ENCODE measurements around the gene HMCN2.
A peak's percentile ranks its signal among the peaks of the same experiment; 100 is the strongest.

Gene HMCN2

DNA sequence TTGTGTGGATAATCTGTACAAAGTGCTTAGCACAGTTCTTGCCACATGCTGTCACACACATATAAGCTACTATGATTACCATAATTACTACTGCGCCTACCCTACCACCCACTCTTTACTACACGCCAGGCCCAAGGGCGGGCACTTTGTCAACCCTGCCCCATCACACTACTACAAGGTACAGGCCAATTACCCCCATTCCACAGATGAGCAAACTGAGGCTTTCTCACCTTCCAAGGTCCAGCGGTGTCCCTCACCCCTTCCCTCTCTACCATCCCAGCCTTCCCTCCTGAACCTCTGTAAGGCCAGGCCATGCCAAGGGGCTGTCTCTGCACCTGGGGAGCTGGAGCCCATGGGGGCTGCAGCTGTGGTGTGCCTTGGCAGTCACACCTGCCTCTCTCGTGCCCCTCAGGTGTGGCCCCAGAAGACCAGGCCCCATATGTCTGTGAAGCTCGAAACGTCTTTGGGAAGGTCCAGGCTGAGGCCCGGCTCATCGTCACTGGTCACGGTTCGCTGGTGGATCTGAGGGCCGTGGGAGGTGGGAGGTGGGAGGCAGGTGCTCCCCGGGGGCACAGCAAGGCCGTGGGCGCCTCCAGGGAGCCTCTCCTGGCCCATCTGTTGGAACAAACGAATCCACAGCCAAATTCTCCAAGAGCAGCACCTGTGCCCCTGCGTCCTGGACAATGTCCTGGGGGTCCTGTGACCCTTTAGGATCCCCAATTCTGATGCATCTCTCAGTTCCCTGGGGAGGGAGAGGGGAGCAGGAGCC is 54.6 kb downstream of the HMCN2 start:
- H3K4me3 ChIP-seq (ENCODE audit: low read depth, low read length) = no peak overlapping the region
- DNase-seq (ENCODE audit: low read depth, low spot score) = no peak
- in situ Hi-C loops (cut with HindIII; ENCODE audit: low sequenced_read_pairs) = no loop called here
- TF ChIP-seq, protein P1, sequence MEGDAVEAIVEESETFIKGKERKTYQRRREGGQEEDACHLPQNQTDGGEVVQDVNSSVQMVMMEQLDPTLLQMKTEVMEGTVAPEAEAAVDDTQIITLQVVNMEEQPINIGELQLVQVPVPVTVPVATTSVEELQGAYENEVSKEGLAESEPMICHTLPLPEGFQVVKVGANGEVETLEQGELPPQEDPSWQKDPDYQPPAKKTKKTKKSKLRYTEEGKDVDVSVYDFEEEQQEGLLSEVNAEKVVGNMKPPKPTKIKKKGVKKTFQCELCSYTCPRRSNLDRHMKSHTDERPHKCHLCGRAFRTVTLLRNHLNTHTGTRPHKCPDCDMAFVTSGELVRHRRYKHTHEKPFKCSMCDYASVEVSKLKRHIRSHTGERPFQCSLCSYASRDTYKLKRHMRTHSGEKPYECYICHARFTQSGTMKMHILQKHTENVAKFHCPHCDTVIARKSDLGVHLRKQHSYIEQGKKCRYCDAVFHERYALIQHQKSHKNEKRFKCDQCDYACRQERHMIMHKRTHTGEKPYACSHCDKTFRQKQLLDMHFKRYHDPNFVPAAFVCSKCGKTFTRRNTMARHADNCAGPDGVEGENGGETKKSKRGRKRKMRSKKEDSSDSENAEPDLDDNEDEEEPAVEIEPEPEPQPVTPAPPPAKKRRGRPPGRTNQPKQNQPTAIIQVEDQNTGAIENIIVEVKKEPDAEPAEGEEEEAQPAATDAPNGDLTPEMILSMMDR (IDR thresholded peaks at IDR 0.05; ENCODE audit: low read depth, low read length) = no peak

DNA sequence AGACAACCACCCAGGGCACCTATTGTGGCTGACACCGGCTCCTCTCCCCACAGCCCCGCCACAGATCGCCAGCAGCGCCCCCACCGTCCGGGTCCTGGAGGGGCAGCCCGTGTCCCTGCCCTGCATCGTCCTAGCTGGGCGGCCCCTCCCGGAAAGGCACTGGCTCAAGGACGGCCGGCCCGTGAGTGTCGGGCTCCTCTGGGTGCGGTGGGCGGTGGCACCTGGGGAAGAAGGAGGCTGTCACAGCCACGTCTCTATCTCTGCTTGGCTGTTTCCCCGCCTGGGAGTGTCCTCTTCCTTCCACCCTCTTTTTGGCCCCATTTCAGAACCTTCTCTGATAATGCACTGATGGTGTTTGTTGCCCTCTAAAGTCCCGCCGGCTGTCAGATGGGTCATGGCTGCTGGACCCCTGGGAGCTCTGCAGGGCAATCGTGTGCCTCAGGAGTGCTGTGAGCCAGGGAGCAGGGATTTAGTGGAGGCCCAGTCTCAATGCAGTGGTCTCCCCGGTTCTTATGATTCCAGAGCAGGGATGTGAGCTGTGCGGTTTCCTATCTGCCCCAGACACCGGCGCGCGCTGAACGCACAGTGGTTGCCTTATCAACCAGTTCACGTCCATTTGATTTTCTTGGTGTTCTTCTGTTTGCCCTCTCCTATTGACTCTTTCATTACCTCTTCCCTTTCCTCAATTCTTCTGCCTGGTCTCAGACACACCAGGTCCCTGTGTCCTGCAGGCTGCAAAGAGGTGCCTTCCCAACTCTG is 55.3 kb downstream of the HMCN2 start:
- DNase-seq (ENCODE audit: low read depth, low spot score) = no peak
- in situ Hi-C loops (cut with HindIII; ENCODE audit: low sequenced_read_pairs) = no loop called here
- TF ChIP-seq, protein P1 (IDR thresholded peaks at IDR 0.05; ENCODE audit: low read depth, low read length) = peak; percentile 13
- H3K4me3 ChIP-seq (ENCODE audit: low read depth, low read length) = no peak overlapping the region

DNA sequence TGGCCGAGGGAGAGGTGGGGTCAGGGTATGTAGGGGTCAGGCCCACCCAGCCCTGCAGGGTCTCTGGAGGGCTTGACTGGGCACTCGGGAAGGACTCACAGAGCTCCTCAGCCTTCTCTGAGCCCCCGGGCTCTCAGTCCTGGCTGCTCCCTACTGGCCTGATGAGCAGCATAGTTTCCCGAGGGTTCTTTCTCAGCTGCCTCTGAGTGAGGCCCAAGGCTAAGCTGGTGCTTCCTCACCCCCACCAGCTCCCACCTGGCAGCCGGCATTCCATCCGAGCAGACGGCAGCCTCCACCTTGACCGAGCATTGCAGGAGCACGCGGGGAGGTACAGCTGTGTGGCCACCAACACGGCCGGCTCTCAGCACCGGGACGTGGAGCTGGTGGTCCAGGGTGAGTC is 56.0 kb downstream of the HMCN2 start:
- DNase-seq (ENCODE audit: low read depth, low spot score) = no peak
- TF ChIP-seq, protein P1 (IDR thresholded peaks at IDR 0.05; ENCODE audit: low read depth, low read length) = no peak
- in situ Hi-C loops (cut with HindIII; ENCODE audit: low sequenced_read_pairs) = no loop called here
- H3K4me3 ChIP-seq (ENCODE audit: low read depth, low read length) = no peak overlapping the region

DNA sequence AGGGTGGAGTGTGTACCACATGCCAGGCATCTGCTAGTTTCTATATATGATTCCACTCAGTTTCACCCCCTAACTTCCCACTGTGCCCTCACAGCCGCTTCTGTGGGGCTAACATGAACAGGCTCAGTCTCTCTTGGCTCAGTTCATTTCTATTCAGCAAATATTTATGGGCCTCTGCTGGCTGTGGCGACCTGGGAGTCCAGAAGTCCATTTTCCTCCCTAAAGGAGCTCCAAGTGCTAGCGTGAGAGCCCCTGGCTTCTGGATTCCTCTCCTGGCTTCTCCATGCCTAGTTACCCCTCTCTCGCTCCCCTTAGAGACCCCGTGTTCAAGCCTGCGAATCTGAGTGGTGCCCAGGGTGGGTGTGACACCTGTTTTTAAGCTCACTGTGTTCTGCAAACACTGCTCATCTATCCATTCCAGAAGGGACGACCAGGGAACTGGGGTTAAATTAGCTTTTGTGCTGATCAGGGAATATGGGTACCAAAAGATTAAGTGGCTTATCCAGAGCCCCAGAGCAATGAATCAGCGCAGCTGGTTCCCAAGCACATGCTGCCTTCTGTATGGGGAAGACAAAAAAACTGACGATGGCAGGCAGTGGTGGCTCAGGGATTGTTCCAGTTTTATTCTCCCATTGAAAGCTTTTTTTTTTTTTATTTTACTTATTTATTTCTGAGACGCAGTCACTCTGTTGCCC is 57.6 kb downstream of the HMCN2 start:
- in situ Hi-C loops (cut with HindIII; ENCODE audit: low sequenced_read_pairs) = no loop called here
- H3K4me3 ChIP-seq (ENCODE audit: low read depth, low read length) = no peak overlapping the region

DNA sequence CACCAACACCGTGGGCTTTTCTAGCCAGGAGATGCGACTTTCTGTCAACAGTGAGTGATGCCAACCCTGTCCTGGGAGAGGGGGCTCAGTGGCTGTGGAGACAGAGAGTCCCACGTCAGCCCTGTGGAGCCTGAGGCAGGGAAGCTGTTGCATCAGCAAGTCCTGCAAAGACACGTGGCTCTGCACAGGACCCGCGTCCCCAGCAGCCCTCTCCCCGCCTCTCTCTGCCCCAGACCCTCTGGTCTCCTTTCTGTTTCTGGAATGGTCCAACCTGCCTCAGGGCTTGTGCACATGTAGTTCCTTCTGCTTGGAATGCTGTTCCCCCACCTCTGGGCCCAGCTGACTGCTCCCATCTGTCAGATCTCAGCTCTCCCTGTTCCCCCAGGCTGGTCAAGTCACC is 60.4 kb downstream of the HMCN2 start:
- H3K4me3 ChIP-seq (ENCODE audit: low read depth, low read length) = no peak overlapping the region
- TF ChIP-seq, protein P1 (IDR thresholded peaks at IDR 0.05; ENCODE audit: low read depth, low read length) = no peak
- no peak for DNase-seq (ENCODE audit: low read depth, low spot score)
- in situ Hi-C loops (cut with HindIII; ENCODE audit: low sequenced_read_pairs) = no loop called here

More for the DNA sequence above, 57.6 kb downstream of the HMCN2 start:
- TF ChIP-seq, protein P1 (IDR thresholded peaks at IDR 0.05; ENCODE audit: low read depth, low read length) = no peak
- no peak for DNase-seq (ENCODE audit: low read depth, low spot score)

DNA sequence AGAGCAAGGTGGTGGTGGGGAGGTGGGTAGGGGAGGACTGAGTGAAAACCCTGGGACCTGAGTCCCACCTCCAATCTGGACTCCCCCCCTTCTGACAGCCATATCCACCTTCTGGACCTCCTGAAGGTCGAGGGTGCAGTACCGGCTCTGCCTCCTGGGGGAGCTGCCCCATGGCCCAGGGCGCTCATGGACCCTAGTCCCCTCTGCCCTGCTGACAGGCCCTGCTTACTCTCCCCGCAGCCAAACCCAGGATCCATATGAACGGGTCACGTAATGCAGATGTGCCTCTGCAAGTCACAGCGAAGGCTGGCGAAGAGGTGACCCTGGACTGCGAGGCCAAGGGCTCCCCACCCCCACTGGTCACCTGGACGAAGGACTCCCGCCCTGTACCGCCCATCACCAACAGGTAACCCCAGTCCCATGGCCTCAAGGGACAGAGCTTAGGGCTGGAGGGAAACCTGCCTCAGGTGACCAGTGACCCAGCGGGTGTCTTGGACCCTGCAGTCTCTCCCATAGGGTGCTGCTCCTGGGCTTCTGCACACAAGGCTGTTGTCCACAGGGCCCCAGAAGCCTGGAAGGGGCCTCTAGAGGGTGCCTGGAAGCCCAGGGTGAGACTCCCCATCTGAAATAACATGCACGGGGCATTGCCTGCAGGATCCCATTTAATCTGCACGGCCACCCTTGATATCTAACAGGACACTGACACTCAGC is 61.7 kb downstream of the HMCN2 start:
- H3K4me3 ChIP-seq (ENCODE audit: low read depth, low read length) = no peak overlapping the region
- in situ Hi-C loops (cut with HindIII; ENCODE audit: low sequenced_read_pairs) = no loop called here
- no peak for DNase-seq (ENCODE audit: low read depth, low spot score)
- TF ChIP-seq, protein P1 (IDR thresholded peaks at IDR 0.05; ENCODE audit: low read depth, low read length) = peak; percentile 37
